Cortex of kidney (tissue), 1 donor: ENCODE measurements around the gene PJA2.
"Not testable (repeated sequence)": the region's sequence is repeated elsewhere in the genome, so short reads cannot be mapped to it uniquely, and the experiment has no call there.

Source experiments
- DNase-seq: peaks from one replicate; lab custom pipeline; 2025; lab: John Stamatoyannopoulos, UW

Gene PJA2

GRCh38 chr5:109409844-109410388, at the start of gene PJA2:
Gene PJA2, minus strand, starts transcription at chr5:109409974. Its CDS starts 26,541 bp downstream, at chr5:109383433.
- peak; percentile 86 for DNase-seq

GRCh38 chr5:109455598-109456096, 45.9 kb upstream of the PJA2 start:
- DNase-seq, result no peak

- no peak for DNase-seq
These were observed 45.1 kb upstream of the PJA2 start for GRCh38 chr5:109454731-109455505.

GRCh38 chr5:109453251-109453650, 43.5 kb upstream of the PJA2 start:
- DNase-seq, result no peak

DNA sequence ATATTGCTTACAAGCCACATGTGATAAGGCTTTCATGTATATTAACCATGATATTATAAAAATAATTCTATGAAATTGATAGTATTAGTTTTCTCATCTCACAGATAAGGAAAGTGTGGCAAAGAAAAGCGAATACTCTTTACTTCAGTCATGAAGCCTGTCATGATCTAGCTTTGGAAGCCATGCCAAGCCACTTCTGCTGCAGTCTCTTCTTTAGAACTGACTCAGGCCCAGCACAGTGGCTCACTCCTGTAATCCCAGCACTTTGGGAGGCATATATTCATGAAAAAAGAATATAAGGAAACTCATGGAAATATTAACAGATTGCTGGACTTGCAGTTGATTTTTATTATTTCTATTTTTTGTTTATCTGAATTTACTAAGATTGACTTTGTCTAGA, 42.9 kb upstream of the PJA2 start:
- no peak for DNase-seq

DNA sequence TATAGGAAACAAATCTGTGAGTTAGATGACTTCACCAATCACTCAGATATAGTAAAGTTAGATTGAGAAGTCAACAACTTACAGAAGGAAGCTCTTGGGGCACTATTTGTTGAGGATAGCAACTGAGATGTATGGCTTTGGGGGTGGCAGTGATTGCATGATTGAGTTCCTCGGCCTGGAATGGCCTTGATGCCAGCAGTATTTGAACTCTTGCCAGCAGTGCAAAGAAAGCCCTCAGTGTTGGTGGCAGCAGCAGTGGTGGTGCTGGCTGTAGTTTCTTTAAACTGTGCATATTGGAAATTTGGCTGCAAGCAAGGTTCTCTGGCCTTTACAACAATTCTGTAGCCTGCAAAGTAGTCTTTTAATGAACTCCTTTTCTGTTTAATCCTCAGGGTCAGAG, 41.4 kb upstream of the PJA2 start:
- DNase-seq, result no peak

- DNase-seq, result no peak
These were observed 40.5 kb upstream of the PJA2 start for GRCh38 chr5:109450129-109450877.

DNA sequence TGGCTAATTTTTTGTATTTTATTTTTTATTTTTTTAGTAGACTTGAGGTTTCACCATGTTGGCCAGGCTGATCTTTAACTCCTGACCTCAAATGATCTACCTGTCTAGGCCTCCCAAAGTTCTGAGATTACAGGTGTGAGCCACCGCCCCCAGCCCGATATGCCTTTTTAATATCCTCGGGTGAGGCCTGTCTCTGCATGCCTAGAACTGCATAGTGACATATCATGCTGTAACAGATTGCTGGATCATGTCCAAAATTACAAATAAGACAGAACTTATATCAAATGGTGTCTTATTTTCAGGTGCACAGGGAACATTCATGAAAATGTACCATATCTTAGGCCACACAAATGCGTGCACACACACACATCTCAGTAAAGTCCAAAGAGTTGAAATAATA, 39.1 kb upstream of the PJA2 start:
- no peak for DNase-seq

- no peak for DNase-seq
These were observed 29.8 kb upstream of the PJA2 start for GRCh38 chr5:109439590-109439989.

- DNase-seq, result no peak
These were observed 16.3 kb upstream of the PJA2 start for GRCh38 chr5:109426075-109426474.

DNA sequence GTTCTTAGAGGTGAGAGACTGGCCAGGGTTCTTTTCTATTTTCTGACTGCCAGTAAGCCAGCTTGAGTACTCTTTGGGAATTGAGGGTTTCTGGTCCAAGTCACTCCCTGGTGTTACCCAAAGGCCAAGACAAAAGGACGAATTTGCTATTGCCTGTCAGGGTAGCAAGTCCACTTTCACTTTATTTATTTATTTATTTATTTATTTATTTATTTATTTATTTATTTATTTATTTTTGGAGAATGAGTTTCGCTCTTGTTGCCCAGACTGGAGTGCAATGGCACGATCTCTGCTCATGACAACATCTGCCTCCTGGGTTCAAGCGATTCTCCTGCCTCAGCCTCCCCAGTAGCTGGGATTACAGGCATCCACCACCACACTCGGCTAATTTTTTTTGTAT, 15.7 kb upstream of the PJA2 start:
- not testable (repeated sequence) for DNase-seq

DNA sequence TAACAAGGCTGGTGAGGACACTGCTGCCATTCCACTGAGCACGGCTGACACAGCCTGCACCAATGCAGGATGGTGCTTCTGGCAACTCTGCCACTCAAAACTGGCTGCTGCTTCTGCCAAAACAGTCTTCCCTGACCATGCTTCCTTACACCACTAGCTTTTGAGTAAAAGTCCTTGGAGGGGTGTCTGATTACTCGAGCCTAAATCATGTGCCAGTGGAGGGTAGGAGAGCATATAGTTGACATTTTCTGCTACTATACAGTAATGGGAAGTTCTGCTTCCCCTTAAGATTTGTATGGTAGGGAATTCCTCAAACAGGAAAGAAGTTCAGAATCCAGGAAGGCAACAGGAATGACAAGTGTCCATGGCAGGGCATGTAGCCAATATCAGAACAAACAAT, 12.2 kb upstream of the PJA2 start:
- DNase-seq, result no peak

DNA sequence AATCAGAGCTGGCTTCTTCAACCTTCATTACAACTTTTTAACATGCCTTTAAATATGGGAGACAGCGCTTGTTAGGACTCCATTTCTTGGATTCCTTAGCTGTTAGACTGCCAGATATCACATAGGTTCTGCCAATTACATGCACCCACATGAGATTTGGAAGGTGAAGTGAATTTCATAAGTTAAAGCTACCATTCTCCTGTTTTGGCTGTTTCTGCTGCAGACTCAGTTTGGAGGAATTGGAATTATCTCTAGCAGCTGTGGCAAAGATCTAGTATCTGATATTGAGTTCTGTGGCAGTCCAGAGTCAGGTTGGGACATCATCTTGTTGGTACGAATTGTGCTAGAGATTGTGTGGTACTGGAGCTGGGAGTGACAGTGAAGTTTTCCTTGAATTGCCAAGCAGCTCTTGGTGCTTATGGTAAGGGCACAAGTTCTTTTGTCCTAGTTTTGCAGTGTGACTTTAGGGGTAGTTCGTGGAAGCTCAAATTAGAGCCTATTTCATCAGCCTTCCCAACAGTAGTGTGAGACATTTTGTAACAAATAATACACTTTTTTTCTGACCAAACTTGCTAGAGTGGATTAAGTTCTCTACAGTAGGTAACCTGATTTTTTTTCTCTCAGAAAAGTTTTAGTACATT, 9.1 kb upstream of the PJA2 start:
- DNase-seq, result no peak

DNA sequence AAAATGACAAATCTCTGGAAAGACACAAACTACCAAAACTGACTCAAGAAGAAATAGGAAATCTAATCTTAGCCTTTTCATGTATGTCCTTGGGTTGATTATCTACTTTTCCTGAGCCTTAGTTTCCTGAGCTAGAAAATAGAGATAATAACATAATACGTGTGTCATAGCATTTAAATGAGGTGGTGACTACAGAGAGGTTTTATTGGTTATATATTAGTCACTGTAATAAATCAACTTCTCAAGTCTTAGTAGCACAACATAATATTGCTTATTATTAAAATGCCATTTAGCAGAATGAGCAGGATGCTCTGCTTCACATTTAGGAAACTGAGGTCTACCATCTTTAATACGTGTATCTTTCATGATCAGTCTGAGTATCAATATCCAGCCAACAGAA, 7.1 kb upstream of the PJA2 start:
- DNase-seq, result no peak

GRCh38 chr5:109413921-109414461, 4.2 kb upstream of the PJA2 start:
- DNase-seq, result not testable (repeated sequence)

- no peak for DNase-seq
These were observed 3.7 kb upstream of the PJA2 start for GRCh38 chr5:109413458-109413857.

GRCh38 chr5:109412981-109413402, 3.2 kb upstream of the PJA2 start:
- no peak for DNase-seq

GRCh38 chr5:109411627-109412026, 1.9 kb upstream of the PJA2 start:
- DNase-seq, result no peak

DNA sequence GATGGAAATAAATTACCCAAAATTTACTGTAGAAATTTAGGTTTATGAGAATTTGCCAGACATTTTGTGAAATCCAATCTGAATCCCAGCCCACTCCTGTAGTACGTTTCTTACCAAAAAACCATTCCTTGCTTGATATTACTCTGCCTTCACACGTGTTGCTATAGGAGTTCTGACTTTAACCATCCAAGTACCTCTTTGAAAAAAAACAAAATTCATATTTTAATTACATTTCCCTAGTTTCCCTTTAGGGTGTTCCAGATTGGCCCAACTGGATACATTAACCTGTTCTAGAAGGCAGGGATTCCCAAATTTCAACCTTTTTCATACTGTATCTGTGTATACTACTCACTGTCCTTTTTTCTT, 1.4 kb upstream of the PJA2 start:
- DNase-seq, result no peak

DNA sequence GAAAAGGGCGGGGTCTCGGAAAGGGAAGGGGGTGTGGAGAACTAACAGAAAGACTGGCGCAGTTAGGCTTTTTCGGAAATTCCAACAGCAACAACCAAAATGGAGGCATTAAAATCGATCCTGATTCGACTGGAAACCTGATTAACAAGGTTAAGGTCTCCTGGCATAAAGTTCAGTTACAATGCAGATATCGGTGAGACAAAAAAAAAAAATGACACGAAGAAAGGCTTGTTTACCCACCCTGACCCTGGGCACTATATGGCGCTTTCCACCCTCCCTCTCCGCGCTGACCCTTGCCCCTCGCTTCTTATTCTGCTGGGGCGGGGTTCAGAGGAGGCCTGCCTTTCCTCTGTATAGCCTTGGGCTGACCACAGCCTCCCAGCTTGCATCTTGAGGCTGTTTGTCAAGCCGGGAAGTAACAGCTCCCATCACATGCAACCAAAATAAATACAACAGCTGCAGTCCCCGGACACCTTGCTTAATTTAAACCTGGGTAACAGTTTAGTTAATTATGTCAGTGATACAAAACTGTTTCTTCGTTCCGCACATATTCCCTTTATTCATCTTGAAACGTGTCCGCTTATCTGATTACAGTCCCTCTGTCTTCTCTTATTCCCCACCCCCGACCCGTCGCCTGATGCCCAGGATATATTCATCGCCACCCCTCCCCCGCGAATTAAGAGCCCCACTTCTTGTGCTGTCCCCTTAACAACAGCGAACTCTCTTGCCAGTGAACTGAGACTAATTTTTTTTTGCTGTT, 795 bp upstream of the PJA2 start:
- DNase-seq, result no peak
